IMR-90 (cell line): Measurements from ENCODE around the gene LDHB. TPM values are rescaled to one million over a fixed set of nuclear protein-coding genes. Genes with fewer than 3 reads are reported as not detected.

Source experiments
- ATAC-seq: fragments of 200-7000 bp; cut with Tn5 transposase; 2 replicates; pipeline ENCODE4 v1.9.1; 2020; ENCODE audit warnings: low read depth, mild to moderate bottlenecking, moderate library complexity
- BruUV-seq: library from RNA; stranded (reverse); fragments of 400-500 nt; replicated peaks from 2 replicates; lab custom pipeline; 2021; lab: Mats Ljungman, UMichigan
- CTCF ChIA-PET: fragments of 300-600 bp; formaldehyde crosslinking; extraction: SDS; loops from one replicate; lab custom pipeline; 2021; ENCODE audit warnings: antibody characterized with exemption; lab: Yijun Ruan, JAX
- POLR2A ChIA-PET: fragments of 300-600 bp; sonication (Branson Sonifier 250); formaldehyde crosslinking; loops from one replicate; lab custom pipeline; 2022; ENCODE audit warnings: antibody characterized with exemption; ENCODE audit not compliant: unreplicated experiment; lab: Charles Lee
- DNase-seq: peaks from one replicate; pipeline ENCODE4 v3.0.0; 2013
- H2AFZ ChIP-seq: replicated peaks from 2 replicates; pipeline ENCODE3; 2013; ENCODE audit warnings: low read length, mild to moderate bottlenecking; ENCODE audit not compliant: poor library complexity
- H2AK5ac ChIP-seq: 2 replicates; pipeline ENCODE4 v1.6.1; 2013; ENCODE audit warnings: low read depth, low read length, inconsistent platforms
- H2AK9ac ChIP-seq: replicated peaks from 2 replicates; pipeline ENCODE3; 2013; ENCODE audit warnings: mild to moderate bottlenecking, low read depth, low read length, moderate library complexity; ENCODE audit not compliant: poor library complexity
- H2BK120ac ChIP-seq: 2 replicates; pipeline ENCODE4 v1.6.1; 2013; ENCODE audit warnings: low read depth, low read length, inconsistent platforms
- H2BK15ac ChIP-seq: 3 replicates; pipeline ENCODE4 v1.6.1; 2013; ENCODE audit warnings: low read depth, low read length, inconsistent platforms
- H2BK20ac ChIP-seq: 2 replicates; pipeline ENCODE4 v1.6.1; 2013; ENCODE audit warnings: low read depth, mild to moderate bottlenecking, inconsistent platforms, low read length, moderate library complexity
- H2BK5ac ChIP-seq: 2 replicates; pipeline ENCODE4 v1.6.1; 2013; ENCODE audit warnings: mild to moderate bottlenecking, low read depth, low read length, inconsistent platforms; ENCODE audit not compliant: poor library complexity, severe bottlenecking
- H3K14ac ChIP-seq: replicated peaks from 2 replicates; pipeline ENCODE4 v1.6.1; 2013; ENCODE audit warnings: low read depth, low read length, inconsistent platforms
- H3K18ac ChIP-seq: 2 replicates; pipeline ENCODE4 v1.6.1; 2013; ENCODE audit warnings: low read depth, low read length, control low read depth
- H3K23ac ChIP-seq: 2 replicates; pipeline ENCODE4 v1.6.1; 2013; ENCODE audit warnings: low read depth, low read length, inconsistent platforms
- H3K27ac ChIP-seq: 2 replicates; pipeline ENCODE4 v1.5.1; 2013; ENCODE audit warnings: mild to moderate bottlenecking, control low read depth, low read length; ENCODE audit not compliant: insufficient read depth
- H3K27me3 ChIP-seq: 2 replicates; pipeline ENCODE4 v1.6.1; 2013; ENCODE audit warnings: low read length; ENCODE audit not compliant: control insufficient read depth, insufficient read depth
- H3K36me3 ChIP-seq: 2 replicates; pipeline ENCODE4 v1.6.1; 2013; ENCODE audit warnings: low read length, mixed read lengths; ENCODE audit not compliant: control insufficient read depth, insufficient read depth
- H3K4ac ChIP-seq: 2 replicates; pipeline ENCODE4 v1.6.1; 2013; ENCODE audit warnings: low read depth, low read length, inconsistent platforms
- H3K4me1 ChIP-seq: 2 replicates; pipeline ENCODE4 v1.6.1; 2013; ENCODE audit warnings: low read length, mixed read lengths; ENCODE audit not compliant: control insufficient read depth, insufficient read depth
- H3K4me2 ChIP-seq: 2 replicates; pipeline ENCODE4 v1.6.1; 2013; ENCODE audit warnings: low read depth, mild to moderate bottlenecking, control low read depth, low read length, moderate library complexity
- H3K4me3 ChIP-seq: 2 replicates; pipeline ENCODE4 v1.5.1; 2013; ENCODE audit warnings: low read depth, mild to moderate bottlenecking, control low read depth, low read length, moderate library complexity; ENCODE audit not compliant: insufficient read depth
- H3K56ac ChIP-seq: 2 replicates; pipeline ENCODE4 v1.6.1; 2013; ENCODE audit warnings: low read length, inconsistent platforms; ENCODE audit not compliant: insufficient read depth; ENCODE audit errors: extremely low read depth
- H3K79me1 ChIP-seq, 2 experiments: 2 replicates each; pipeline ENCODE4 v1.6.1; 2013; ENCODE audit warnings: low read length in 2 of 2, inconsistent platforms in 1 of 2, low read depth in 1 of 2
- H3K9ac ChIP-seq: 2 replicates; pipeline ENCODE4 v1.6.1; 2013; ENCODE audit warnings: low read depth, low read length, control low read depth
- H3K9me1 ChIP-seq: 2 replicates; pipeline ENCODE4 v1.6.1; 2013; ENCODE audit warnings: low read length, inconsistent platforms; ENCODE audit not compliant: insufficient read depth
- H3K9me3 ChIP-seq: 2 replicates; pipeline ENCODE4 v1.6.1; 2013; ENCODE audit warnings: low read length; ENCODE audit not compliant: control insufficient read depth, insufficient read depth
- H4K20me1 ChIP-seq: 2 replicates; pipeline ENCODE4 v1.6.1; 2013; ENCODE audit warnings: low read length, inconsistent platforms; ENCODE audit not compliant: insufficient read depth
- H4K5ac ChIP-seq: 2 replicates; pipeline ENCODE4 v1.6.1; 2013; ENCODE audit warnings: mild to moderate bottlenecking, low read depth, low read length, control low read depth
- H4K8ac ChIP-seq, 2 experiments: 2 replicates each; pipeline ENCODE4 v1.6.1; 2013; ENCODE audit warnings: low read depth in 2 of 2, low read length in 2 of 2, control low read depth in 1 of 2, inconsistent platforms in 1 of 2
- H4K91ac ChIP-seq: 2 replicates; pipeline ENCODE4 v1.6.1; 2013; ENCODE audit warnings: low read depth, low read length, inconsistent platforms; ENCODE audit not compliant: insufficient read depth
- BHLHE40 ChIP-seq: fragments of 150-350 bp; IDR thresholded peaks from 2 replicates; pipeline ENCODE4 v1.6.1; 2016; ENCODE audit warnings: mild to moderate bottlenecking, low read depth, low read length
- CEBPB ChIP-seq: IDR thresholded peaks from 2 replicates; pipeline ENCODE4 v1.6.1; 2012; ENCODE audit warnings: low read depth, low read length, improper control_type of control experiment
- CHD1 ChIP-seq: IDR thresholded peaks from 2 replicates; pipeline ENCODE4 v1.6.1; 2012; ENCODE audit warnings: low read depth, low read length, improper control_type of control experiment
- MAFK ChIP-seq: IDR thresholded peaks from 2 replicates; pipeline ENCODE4 v1.6.1; 2012; ENCODE audit warnings: low read depth, low read length, improper control_type of control experiment
- MAZ ChIP-seq: IDR thresholded peaks from 2 replicates; pipeline ENCODE4 v1.6.1; 2012; ENCODE audit warnings: low read depth, mild to moderate bottlenecking, low read length, improper control_type of control experiment, moderate library complexity, borderline replicate concordance
- MXI1 ChIP-seq: IDR thresholded peaks from 2 replicates; pipeline ENCODE4 v1.6.1; 2012; ENCODE audit warnings: low read depth, mild to moderate bottlenecking, low read length, moderate library complexity, borderline replicate concordance
- NFE2L2 ChIP-seq: fragments of 150-350 bp; IDR thresholded peaks from 2 replicates; pipeline ENCODE4 v1.6.1; 2016; ENCODE audit warnings: low read depth, mild to moderate bottlenecking, low read length
- RFX5 ChIP-seq: IDR thresholded peaks from 2 replicates; pipeline ENCODE4 v1.8.0; 2012; ENCODE audit warnings: low read depth, mild to moderate bottlenecking, low read length, moderate library complexity
- WGBS, 2 experiments: methylation state at CpG; one replicate each; pipeline versions ENCODE4 v1.1.5 to v1.1.7; 2013; ENCODE audit warnings: missing lambda C conversion rate in 2 of 2; ENCODE audit not compliant: insufficient read length in 1 of 2; ENCODE audit errors: extremely low coverage in 2 of 2; 5-methylcytosine and 5-hydroxymethylcytosine counted together
- dilution Hi-C: fragments of 300-500 bp; cut with HindIII; formaldehyde crosslinking; loops from one replicate; pipeline ENCODE4 v1.14.3; 2018; ENCODE audit warnings: low sequenced_read_pairs; ENCODE audit not compliant: unreplicated experiment
- in situ Hi-C: fragments of 300-500 bp; cut with MboI; formaldehyde crosslinking; loops from 3 replicates; pipeline ENCODE4 v1.14.3; 2019; ENCODE audit warnings: low sequenced_read_pairs, inconsistent platforms, mixed read lengths
- intact Hi-C: fragments of 100-400 bp; cut with micrococcal nuclease; formaldehyde crosslinking; loops from 2 replicates; pipeline ENCODE4 v1.10.0; 2022
- polyA plus RNA-seq, 3 experiments: library from polyadenylated mRNA; depleted of rRNA; stranded (reverse); fragments of >200 nt; gene quantifications; 2 replicates each; pipeline ENCODE4 v1.2.3, GENCODE V29; 2012; ENCODE audit warnings: low replicate concordance in 1 of 3
- total RNA-seq: library from RNA; depleted of rRNA; stranded (reverse); fragments of >200 nt; gene quantifications from 2 replicates; pipeline ENCODE4 v1.2.3, GENCODE V29; 2012
- TF ChIP-seq, protein P1 (sequence below): fragments of 150-350 bp; IDR thresholded peaks from 2 replicates; pipeline ENCODE4 v1.6.1; 2017; ENCODE audit warnings: mild to moderate bottlenecking, antibody characterized with exemption, low read length, low read depth
- TF ChIP-seq, protein P2 (sequence below): conservative IDR thresholded peaks from 2 replicates; pipeline ENCODE4 v1.5.1; 2012; ENCODE audit warnings: mild to moderate bottlenecking, low read depth, low read length, improper control_type of control experiment
- TF ChIP-seq, protein P3 (sequence below): fragments of 150-350 bp; IDR thresholded peaks from 2 replicates; pipeline ENCODE4 v1.6.1; 2016; ENCODE audit warnings: low read depth, mild to moderate bottlenecking, low read length, moderate library complexity, borderline replicate concordance

The LDHB gene
- total and polyA plus RNA-seq, 2 of the 4 experiments (the other 2 are of a cell fraction): 623 to 630 TPM

DNA sequence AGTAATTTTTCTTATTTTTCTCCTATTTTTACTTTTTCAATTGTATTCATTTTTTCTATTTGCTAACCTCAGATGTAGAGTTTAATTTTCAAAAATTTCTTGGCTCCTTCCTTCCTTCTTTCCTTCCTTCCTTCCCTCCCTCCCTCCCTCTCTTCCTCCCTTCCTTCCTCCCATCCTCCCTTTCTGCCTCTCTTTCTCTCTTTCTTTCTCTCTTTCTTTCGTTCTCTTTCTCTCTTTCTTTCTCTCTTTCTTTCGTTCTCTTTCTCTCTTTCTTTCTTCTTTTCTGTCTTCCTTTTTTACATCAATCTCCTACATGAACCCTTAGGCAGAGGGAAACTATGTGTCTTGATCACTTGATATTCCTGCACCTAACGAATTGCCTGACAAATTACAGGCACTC lies 40.6 kb downstream of the LDHB start:
- in situ Hi-C loops (no loop called here), dilution Hi-C loops (no loop called here), intact Hi-C loops (no loop called here)
- H3K36me3 ChIP-seq: no peaks in the 10 kb centered on the region
- no peak overlapping the region for H3K23ac ChIP-seq
- H2BK20ac ChIP-seq: no peak overlapping the region
- H2BK120ac ChIP-seq: no peak overlapping the region
- H3K14ac ChIP-seq: no peak overlapping the region
- H4K8ac ChIP-seq: no peak overlapping the region
- CTCF ChIA-PET: no interaction called here
- H3K27me3 ChIP-seq: no peaks in the 10 kb centered on the region; the same call in 1 of the 2 replicates
- no peak overlapping the region for H3K27ac ChIP-seq
- H3K4ac ChIP-seq: no peak overlapping the region
- 86% methylated on average over 1 of the region's 3 CpGs; no CpG with 5 or more reads in 1 of the 2 experiments for WGBS, 2 experiments
- POLR2A ChIA-PET: no interaction called here
- H4K20me1 ChIP-seq: no peaks in the 10 kb centered on the region
- H2BK15ac ChIP-seq: no peak overlapping the region
- no peak overlapping the region for H4K91ac ChIP-seq
- no peaks in the 10 kb centered on the region for H3K9me3 ChIP-seq
- no peaks in the 10 kb centered on the region for H3K79me1 ChIP-seq
- H4K5ac ChIP-seq: no peak overlapping the region
- H3K4me2 ChIP-seq: no peak overlapping the region
- no TSS peak for BruUV-seq
- no peaks in the 10 kb centered on the region for H3K4me1 ChIP-seq
- H2AFZ ChIP-seq: no peak overlapping the region
- ATAC-seq (no peak), DNase-seq (no peak)
- H2AK5ac ChIP-seq: no peak overlapping the region
- TF ChIP-seq, protein P1, sequence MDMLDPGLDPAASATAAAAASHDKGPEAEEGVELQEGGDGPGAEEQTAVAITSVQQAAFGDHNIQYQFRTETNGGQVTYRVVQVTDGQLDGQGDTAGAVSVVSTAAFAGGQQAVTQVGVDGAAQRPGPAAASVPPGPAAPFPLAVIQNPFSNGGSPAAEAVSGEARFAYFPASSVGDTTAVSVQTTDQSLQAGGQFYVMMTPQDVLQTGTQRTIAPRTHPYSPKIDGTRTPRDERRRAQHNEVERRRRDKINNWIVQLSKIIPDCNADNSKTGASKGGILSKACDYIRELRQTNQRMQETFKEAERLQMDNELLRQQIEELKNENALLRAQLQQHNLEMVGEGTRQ: no peak
- TF ChIP-seq, protein P2, sequence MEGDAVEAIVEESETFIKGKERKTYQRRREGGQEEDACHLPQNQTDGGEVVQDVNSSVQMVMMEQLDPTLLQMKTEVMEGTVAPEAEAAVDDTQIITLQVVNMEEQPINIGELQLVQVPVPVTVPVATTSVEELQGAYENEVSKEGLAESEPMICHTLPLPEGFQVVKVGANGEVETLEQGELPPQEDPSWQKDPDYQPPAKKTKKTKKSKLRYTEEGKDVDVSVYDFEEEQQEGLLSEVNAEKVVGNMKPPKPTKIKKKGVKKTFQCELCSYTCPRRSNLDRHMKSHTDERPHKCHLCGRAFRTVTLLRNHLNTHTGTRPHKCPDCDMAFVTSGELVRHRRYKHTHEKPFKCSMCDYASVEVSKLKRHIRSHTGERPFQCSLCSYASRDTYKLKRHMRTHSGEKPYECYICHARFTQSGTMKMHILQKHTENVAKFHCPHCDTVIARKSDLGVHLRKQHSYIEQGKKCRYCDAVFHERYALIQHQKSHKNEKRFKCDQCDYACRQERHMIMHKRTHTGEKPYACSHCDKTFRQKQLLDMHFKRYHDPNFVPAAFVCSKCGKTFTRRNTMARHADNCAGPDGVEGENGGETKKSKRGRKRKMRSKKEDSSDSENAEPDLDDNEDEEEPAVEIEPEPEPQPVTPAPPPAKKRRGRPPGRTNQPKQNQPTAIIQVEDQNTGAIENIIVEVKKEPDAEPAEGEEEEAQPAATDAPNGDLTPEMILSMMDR: no peak
- TF ChIP-seq CHD1 (no peak), MAZ (no peak), BHLHE40 (no peak), MXI1 (no peak), MAFK (no peak), RFX5 (no peak), CEBPB (no peak), NFE2L2 (no peak)
- TF ChIP-seq, protein P3, sequence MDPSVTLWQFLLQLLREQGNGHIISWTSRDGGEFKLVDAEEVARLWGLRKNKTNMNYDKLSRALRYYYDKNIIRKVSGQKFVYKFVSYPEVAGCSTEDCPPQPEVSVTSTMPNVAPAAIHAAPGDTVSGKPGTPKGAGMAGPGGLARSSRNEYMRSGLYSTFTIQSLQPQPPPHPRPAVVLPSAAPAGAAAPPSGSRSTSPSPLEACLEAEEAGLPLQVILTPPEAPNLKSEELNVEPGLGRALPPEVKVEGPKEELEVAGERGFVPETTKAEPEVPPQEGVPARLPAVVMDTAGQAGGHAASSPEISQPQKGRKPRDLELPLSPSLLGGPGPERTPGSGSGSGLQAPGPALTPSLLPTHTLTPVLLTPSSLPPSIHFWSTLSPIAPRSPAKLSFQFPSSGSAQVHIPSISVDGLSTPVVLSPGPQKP: no peak
- H3K9me1 ChIP-seq: no peaks in the 10 kb centered on the region
- no peak overlapping the region for H3K4me3 ChIP-seq
- H3K18ac ChIP-seq: no peak overlapping the region
- no peak overlapping the region for H3K9ac ChIP-seq
- H3K56ac ChIP-seq: no peak overlapping the region
- no peak overlapping the region for H2AK9ac ChIP-seq
- H2BK5ac ChIP-seq: no peak overlapping the region
